Ecto neural progenitor cell (in vitro differentiated cells): ENCODE data around the gene NANOS3.

Experiments used
- DNase-seq: peaks from one replicate; pipeline ENCODE4 v3.0.0-alpha.2; 2018; ENCODE audit warnings: low spot score

The NANOS3 gene

DNA sequence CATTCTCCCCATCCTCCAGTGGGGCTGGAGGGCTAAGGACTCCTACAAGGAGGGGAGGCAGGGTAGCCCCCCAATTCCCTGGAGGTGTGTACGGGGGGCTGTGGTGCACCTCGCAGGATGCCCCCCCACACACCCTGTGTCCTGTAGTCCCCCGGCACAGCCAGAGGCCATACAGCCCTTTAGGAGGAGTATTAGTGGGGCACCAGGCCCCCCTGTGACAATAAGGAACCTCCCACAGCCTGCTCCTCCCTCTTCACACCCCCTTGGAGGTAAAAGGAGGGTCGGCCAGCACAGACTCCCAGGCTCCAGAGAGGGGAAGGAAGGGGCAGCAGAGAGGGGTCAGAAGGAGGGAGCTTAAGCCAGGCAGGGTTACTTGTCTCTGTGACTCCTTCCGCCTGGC lies at the start of gene NANOS3:
TSS of gene NANOS3 (plus strand) at position 301 of the 400 bp plus-strand sequence. CDS start 115 bp downstream, outside the sequence.
- no peak for DNase-seq

- DNase-seq, result peak; percentile 44
Measured at GRCh38 chr19:13827656-13828055, 49.3 kb upstream of the NANOS3 start.

- DNase-seq, result no peak
Measured at GRCh38 chr19:13830114-13830740, 46.7 kb upstream of the NANOS3 start.

DNA sequence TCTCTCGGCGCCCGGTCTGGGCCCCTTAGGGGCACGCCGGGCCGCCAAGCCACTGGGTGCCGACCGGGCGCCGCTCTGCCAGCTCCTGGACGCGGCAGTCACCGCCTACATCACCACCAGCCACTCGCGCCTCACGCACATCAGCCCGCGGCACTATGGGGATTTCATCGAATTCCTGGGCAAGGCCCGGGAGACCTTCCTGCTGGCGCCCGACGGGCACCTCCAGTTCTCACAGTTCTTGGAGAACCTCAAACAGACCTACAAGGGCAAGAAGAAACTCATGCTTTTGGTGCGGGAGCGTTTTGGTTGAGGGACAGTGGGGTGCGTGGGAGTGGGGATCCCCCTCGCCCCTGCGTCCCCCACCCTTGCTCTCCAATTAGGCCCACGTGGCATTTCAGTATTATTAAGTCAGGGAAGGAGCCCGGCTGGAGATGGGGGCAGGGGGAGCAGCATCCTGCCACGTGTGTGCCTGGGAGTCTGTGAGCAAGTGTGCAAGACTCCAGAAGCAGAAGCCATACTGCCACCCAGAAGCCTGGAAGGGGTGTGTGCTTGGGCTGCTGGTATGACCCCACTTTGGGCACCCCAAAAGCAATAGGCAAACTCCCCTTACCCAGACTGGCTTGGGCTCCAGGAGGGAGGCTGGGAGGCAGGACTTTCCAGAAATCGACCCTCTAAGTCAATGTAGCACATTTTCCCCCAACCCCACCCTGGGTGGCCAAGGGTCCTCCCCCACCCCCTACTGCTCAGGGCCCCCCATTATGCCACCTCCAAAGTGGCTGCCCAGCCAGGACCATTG lies 46.0 kb upstream of the NANOS3 start:
- DNase-seq, result no peak

- DNase-seq, result no peak
Measured at GRCh38 chr19:13831537-13832467, 45.1 kb upstream of the NANOS3 start.

- peak; percentile 95 for DNase-seq
Measured at GRCh38 chr19:13833330-13834243, 43.3 kb upstream of the NANOS3 start.

GRCh38 chr19:13834244-13835069 lies 42.5 kb upstream of the NANOS3 start:
- no peak for DNase-seq

GRCh38 chr19:13835791-13836723 lies 40.9 kb upstream of the NANOS3 start:
- peak; percentile 47 for DNase-seq

GRCh38 chr19:13838435-13839129 lies 38.4 kb upstream of the NANOS3 start:
- no peak for DNase-seq

DNA sequence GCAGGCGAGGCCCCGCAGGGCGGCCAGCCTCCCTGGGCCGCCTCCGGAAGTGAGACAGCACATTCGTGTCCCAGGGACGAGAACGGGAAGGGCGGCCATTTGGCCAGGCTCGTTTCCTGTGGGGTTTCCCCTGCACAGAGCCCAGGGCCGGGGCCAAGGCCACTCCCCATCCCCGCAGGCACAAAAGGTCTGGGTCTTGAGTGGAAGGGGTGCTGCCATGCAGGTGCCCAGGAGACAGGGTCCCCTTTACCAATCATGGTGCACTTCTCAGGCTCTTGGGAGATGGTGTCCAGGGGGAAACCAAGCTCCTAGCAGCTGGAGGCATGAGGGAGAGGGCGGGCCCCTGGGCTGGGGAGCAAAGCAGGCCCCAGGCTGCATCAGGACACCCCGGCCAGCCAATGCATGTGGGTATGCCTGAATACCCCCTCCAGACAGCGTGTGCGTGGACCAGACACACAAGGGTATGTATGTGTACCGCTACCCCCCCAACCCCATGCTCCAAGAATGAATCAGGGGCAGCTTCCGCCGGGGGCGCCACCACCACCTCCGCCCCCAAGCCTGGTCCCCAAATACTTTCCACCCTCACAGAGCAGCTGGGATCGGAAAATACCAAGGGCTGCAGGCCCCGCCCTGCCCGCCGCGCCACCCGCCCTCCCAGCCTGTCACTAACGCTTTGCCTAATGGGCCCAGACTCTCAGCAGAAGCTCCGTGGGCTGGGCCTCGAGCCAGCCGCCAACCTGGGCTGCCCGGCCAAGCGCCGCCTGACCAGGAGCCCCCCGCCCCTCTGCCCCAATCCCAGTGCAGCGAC lies 37.6 kb upstream of the NANOS3 start:
- DNase-seq, result peak; percentile 58

DNA sequence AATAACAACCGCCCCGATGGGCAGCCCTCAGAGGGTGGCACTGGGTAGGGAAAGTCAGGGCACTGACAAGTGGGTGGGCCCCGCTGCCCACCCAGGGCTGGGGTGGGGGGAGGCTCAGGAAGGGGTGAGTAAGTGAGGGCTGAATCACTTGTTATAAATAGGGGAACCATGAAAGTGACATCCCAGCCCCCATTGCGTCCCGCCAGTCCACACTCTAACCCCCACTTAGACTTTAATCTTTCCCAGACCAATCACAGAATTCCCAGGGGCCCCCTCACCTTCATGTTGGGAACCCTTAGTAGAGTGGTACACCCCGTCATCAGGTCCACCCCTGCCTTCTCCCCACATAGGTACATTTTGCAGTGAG lies 37.0 kb upstream of the NANOS3 start:
- no peak for DNase-seq

- DNase-seq, result no peak
Measured at GRCh38 chr19:13840305-13841085, 36.4 kb upstream of the NANOS3 start.

GRCh38 chr19:13841086-13841961 lies 35.6 kb upstream of the NANOS3 start:
- peak; percentile 47 for DNase-seq

DNA sequence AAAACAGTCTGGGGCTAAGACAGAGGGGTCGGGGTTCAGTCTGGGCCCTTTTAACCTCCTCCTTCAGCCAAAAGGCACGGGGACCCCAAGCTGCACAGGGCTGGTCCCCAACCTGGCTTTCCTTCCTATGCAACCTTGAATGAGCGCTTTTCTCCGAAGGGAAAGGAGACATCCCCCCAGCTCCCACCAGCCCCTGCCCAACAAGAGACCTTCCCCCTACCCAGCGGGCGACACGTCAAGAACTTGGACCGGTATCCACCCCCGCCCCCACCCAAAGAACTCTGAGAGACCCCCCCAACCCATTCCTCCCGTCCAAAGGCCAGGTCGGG lies 35.0 kb upstream of the NANOS3 start:
- DNase-seq, result no peak

DNA sequence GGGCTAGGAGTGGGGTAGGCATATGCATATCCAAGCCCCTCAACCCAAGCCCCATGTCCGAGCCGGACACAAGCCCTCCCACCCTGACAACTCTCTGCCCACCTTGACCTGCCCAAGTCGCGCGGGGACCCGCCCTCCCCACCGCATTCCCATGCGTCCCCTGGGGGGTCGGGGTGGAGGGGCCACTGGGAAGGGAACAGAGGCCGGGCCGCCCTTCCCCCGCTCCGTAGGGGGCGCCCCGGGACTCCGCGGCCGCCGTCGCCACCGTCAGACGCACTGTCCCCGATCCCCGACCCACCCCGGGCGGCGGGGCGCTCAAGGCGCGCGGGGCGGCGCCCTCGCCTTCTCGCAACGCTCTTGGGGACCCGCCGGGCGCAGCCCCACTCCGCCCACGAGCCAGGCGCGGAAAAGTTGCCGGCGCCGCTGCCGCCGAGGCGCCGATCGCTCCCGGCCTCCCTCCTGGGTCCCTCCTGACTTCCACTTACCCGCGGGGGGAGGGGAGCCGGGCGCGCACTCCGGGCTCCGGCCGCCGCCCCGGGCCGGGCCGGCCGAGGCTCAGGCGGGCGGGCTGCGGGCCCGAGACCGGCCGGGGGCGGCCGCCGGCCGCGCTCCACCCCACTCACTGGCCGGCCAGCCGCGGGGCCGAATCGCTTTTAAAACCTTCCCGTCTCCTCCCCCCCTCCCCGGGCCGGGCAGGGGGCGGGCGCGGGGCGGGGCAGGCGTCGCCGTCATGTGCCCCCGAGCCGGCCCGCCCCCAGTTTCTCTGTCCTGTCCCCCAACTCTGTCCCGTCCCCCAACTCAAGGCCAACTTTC lies 34.4 kb upstream of the NANOS3 start:
- DNase-seq, result peak; percentile 74
